Kidney tubule cell (primary cell): ENCODE results near the gene VTA1.

Experiments
- DNase-seq: peaks from one replicate; pipeline ENCODE4 v3.0.0-alpha.2; 2018; ENCODE audit warnings: low spot score

The VTA1 gene

DNA sequence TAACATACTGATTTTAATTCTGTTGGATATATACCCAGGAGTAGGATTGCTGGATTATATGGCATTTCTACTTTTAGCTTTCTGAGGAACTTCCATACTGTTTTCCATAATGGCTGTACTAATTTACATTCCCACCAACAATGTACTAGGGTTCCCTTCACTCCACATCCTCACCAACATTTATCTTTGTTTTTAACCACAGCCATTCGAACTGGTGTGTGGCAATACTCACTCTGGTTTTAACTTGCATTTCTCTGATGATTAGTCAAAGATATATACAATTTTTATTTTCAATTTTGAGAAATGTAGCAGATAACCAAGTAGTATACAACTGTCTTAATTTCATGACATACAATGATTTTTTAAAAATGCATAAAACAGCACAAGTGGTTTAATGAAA lies 124.4 kb downstream of the VTA1 start:
- no peak for DNase-seq
